HCT116 (cell line): ENCODE measurements around the gene BTBD9. TPM values are rescaled to one million over a fixed set of nuclear protein-coding genes. Genes with fewer than 3 reads are reported as not detected.

Experiments used
- ATAC-seq: fragments of 200-7000 bp; cut with Tn5 transposase; 2 replicates; pipeline ENCODE4 v1.9.1; 2020; ENCODE audit warnings: mild to moderate bottlenecking, moderate library complexity
- BruUV-seq: library from RNA; stranded (reverse); fragments of 400-500 nt; replicated peaks from 2 replicates; lab custom pipeline; 2021; lab: Mats Ljungman, UMichigan
- CTCF ChIA-PET: fragments of 300-600 bp; sonication (Branson Sonifier 250); formaldehyde crosslinking; loops from one replicate; lab custom pipeline; 2021; ENCODE audit warnings: antibody characterized with exemption; lab: Charles Lee
- POLR2A ChIA-PET: fragments of 300-600, 350-600 bp; sonication (Branson Sonifier 250); formaldehyde crosslinking; loops from one replicate; lab custom pipeline; 2021; ENCODE audit warnings: antibody characterized with exemption; lab: Charles Lee
- RAD21 ChIA-PET, 2 experiments: fragments of 300-600 bp; sonication (Branson Sonifier 250); formaldehyde crosslinking; loops; one replicate each; lab custom pipeline; 2023; ENCODE audit warnings: low total read pairs in 2 of 2; ENCODE audit not compliant: uncharacterized antibody in 2 of 2, unreplicated experiment in 2 of 2, low non-redundant PET in 1 of 2; lab: Charles Lee
- DNase-seq: peaks from one replicate; pipeline ENCODE4 v3.0.0-alpha.2; 2010; ENCODE audit warnings: low read depth, low spot score
- H2AFZ ChIP-seq: fragments of 200-600 bp; shearing (Covaris generic), sonication (generic); 2 replicates; pipeline ENCODE4 v1.6.1; 2017; ENCODE audit warnings: low read depth, mixed run types, mixed read lengths, antibody characterized with exemption, low read length; ENCODE audit not compliant: poor library complexity, severe bottlenecking
- H3K27ac ChIP-seq: 2 replicates; pipeline ENCODE4 v1.5.1; 2012; ENCODE audit warnings: low read depth, low read length
- H3K27me3 ChIP-seq: fragments of 200-600 bp; sonication (generic); 2 replicates; pipeline ENCODE4 v1.6.1; 2016; ENCODE audit warnings: mixed run types, low read length, mixed read lengths; ENCODE audit not compliant: insufficient read depth
- H3K36me3 ChIP-seq, 2 experiments: fragments of 200-500 bp in 1 of 2; fragments of 200-600 bp in 1 of 2; sonication (Bioruptor generic) in 1 of 2; sonication (generic) in 1 of 2; 2 replicates each; pipeline versions ENCODE4 v1.5.1 to v1.6.1; 2014 to 2016; ENCODE audit warnings: low read length in 2 of 2, inconsistent platforms in 1 of 2, mixed read lengths in 1 of 2, mixed run types in 1 of 2; ENCODE audit not compliant: insufficient read depth in 2 of 2, control insufficient read depth in 1 of 2
- H3K4me1 ChIP-seq, 2 experiments: fragments of 200-600 bp in 1 of 2; sonication (generic) in 1 of 2; 2 replicates each; pipeline versions ENCODE4 v1.5.1 to v1.6.1; 2012 to 2017; ENCODE audit warnings: low read length in 2 of 2, inconsistent platforms in 1 of 2, mild to moderate bottlenecking in 1 of 2, mixed read lengths in 1 of 2, mixed run types in 1 of 2, moderate library complexity in 1 of 2; ENCODE audit not compliant: insufficient read depth in 2 of 2, control insufficient read depth in 1 of 2
- H3K4me2 ChIP-seq: fragments of 200-600 bp; sonication (generic); 2 replicates; pipeline ENCODE4 v1.6.1; 2017; ENCODE audit warnings: mixed run types, low read length, mixed read lengths
- H3K4me3 ChIP-seq, 2 experiments: fragments of 200-600 bp in 1 of 2; sonication (generic) in 1 of 2; replicated peaks in 1 of 2; 2 replicates each; pipeline ENCODE4 v1.5.1; 2011 to 2016; ENCODE audit warnings: low read length in 2 of 2, control low read depth in 1 of 2, low read depth in 1 of 2, mild to moderate bottlenecking in 1 of 2, mixed read lengths in 1 of 2, mixed run types in 1 of 2
- H3K79me2 ChIP-seq: fragments of 200-600 bp; sonication (generic); 2 replicates; pipeline ENCODE4 v1.6.1; 2017; ENCODE audit warnings: mild to moderate bottlenecking, mixed run types, low read length, moderate library complexity, mixed read lengths; ENCODE audit not compliant: insufficient read depth
- H3K9ac ChIP-seq: fragments of 200-600 bp; sonication (generic); 2 replicates; pipeline ENCODE4 v1.6.1; 2016; ENCODE audit warnings: low read length, mixed read lengths
- H3K9me2 ChIP-seq: fragments of 200-600 bp; sonication (generic), shearing (Covaris generic); 2 replicates; pipeline ENCODE4 v1.6.1; 2017; ENCODE audit warnings: mixed run types, mild to moderate bottlenecking, moderate library complexity; ENCODE audit not compliant: insufficient read depth
- H3K9me3 ChIP-seq, 2 experiments: fragments of 200-500 bp in 1 of 2; fragments of 200-600 bp in 1 of 2; sonication (Bioruptor generic) in 1 of 2; sonication (generic) in 1 of 2; 2 replicates each; pipeline ENCODE4 v1.6.1; 2014 to 2017; ENCODE audit warnings: low read length in 2 of 2, mixed read lengths in 2 of 2, inconsistent platforms in 1 of 2, low read depth in 1 of 2, mild to moderate bottlenecking in 1 of 2, mixed run types in 1 of 2, moderate library complexity in 1 of 2; ENCODE audit not compliant: control insufficient read depth in 1 of 2, insufficient read depth in 1 of 2
- H4K20me1 ChIP-seq: fragments of 200-600 bp; sonication (generic), shearing (Covaris generic); 2 replicates; pipeline ENCODE4 v1.6.1; 2017; ENCODE audit warnings: mixed run types, mild to moderate bottlenecking, moderate library complexity; ENCODE audit not compliant: insufficient read depth
- CEBPB ChIP-seq: IDR thresholded peaks from 2 replicates; pipeline ENCODE4 v1.6.1; 2012; ENCODE audit warnings: low read depth
- FOSL1 ChIP-seq: IDR thresholded peaks from 2 replicates; pipeline ENCODE4 v1.6.1; 2012; ENCODE audit warnings: low read depth
- JUND ChIP-seq: IDR thresholded peaks from 2 replicates; pipeline ENCODE4 v1.6.1; 2012
- POLR2AphosphoS5 ChIP-seq: IDR thresholded peaks from 2 replicates; pipeline ENCODE4 v1.6.1; 2011; ENCODE audit warnings: mild to moderate bottlenecking, low read depth, low read length, moderate library complexity
- ZFX ChIP-seq: fragments of 450-650 bp; IDR thresholded peaks from 2 replicates; pipeline ENCODE4 v1.6.1; 2017
- ZNF274 ChIP-seq: fragments of 200-500 bp; sonication (Bioruptor generic); IDR thresholded peaks from 2 replicates; pipeline ENCODE4 v1.6.1; 2014; ENCODE audit warnings: mild to moderate bottlenecking, low read depth, low read length, inconsistent platforms
- intact Hi-C: fragments of 100-400 bp; cut with micrococcal nuclease; formaldehyde crosslinking; loops from 2 replicates; pipeline ENCODE4 v1.10.0; 2022
- total RNA-seq: library from RNA; stranded (reverse); gene quantifications from one replicate; pipeline ENCODE4 v1.2.1, GENCODE V29; 2021; ENCODE audit not compliant: unreplicated experiment

BTBD9 gene
- total RNA-seq, 1 experiment from 2014 or later = 10.9 TPM

- peak; percentile 78 for ATAC-seq
- H4K20me1 ChIP-seq = no peaks in the 10 kb centered on the region
- no peak overlapping the region for H3K9ac ChIP-seq
- no peak overlapping the region for H2AFZ ChIP-seq
- H3K79me2 ChIP-seq = no peaks in the 10 kb centered on the region
- H3K27ac ChIP-seq = peak overlapping the region; percentile 27; the same call in 1 of the 2 replicates
- H3K4me1 ChIP-seq = peaks cover 23 to 24% of the 10 kb centered on the region in 2 experiments
- ChIA-PET POLR2A (no interaction called here), RAD21 (no interaction called here), CTCF (no interaction called here)
- no TSS peak for BruUV-seq
- no peaks in the 10 kb centered on the region for H3K9me3 ChIP-seq
- peak; percentile 13 for DNase-seq
- H3K36me3 ChIP-seq = no peaks in the 10 kb centered on the region
- no peaks in the 10 kb centered on the region for H3K27me3 ChIP-seq
- TF ChIP-seq FOSL1 = peak; percentile 49; the same call in 1 of the 2 replicates
- TF ChIP-seq POLR2AphosphoS5 = no peak
- TF ChIP-seq JUND = peak; percentile 54; the same call in 1 of the 2 replicates
- no peak overlapping the region; a peak in 1 of 4 replicates for H3K4me3 ChIP-seq
- intact Hi-C loops = no loop called here
- no peaks in the 10 kb centered on the region for H3K9me2 ChIP-seq
- peak overlapping the region; percentile 32 for H3K4me2 ChIP-seq
These were observed 248.5 kb downstream of the BTBD9 start for GRCh38 chr6:38391206-38391605.

GRCh38 chr6:38389875-38390274, 249.9 kb downstream of the BTBD9 start:
- intact Hi-C loops = no loop called here
- TF ChIP-seq ZNF274 (no peak), ZFX (no peak), CEBPB (no peak)
- Histone ChIP-seq H3K36me3 (no peaks in the 10 kb centered on the region), H3K27ac (no peak overlapping the region), H3K9me3 (no peaks in the 10 kb centered on the region), H4K20me1 (no peaks in the 10 kb centered on the region), H3K27me3 (no peaks in the 10 kb centered on the region), H3K4me3 (no peak overlapping the region), H3K9me2 (no peaks in the 10 kb centered on the region), H3K9ac (no peak overlapping the region), H3K4me1 (peaks cover 20 to 21% of the 10 kb centered on the region in 2 experiments), H3K4me2 (no peak overlapping the region), H2AFZ (no peak overlapping the region), H3K79me2 (no peaks in the 10 kb centered on the region)
- ATAC-seq (no peak), DNase-seq (no peak)
- ChIA-PET CTCF (no interaction called here), RAD21 (no interaction called here), POLR2A (no interaction called here)
- BruUV-seq = no TSS peak
